AG09309 (cell line): Measurements from ENCODE around the gene WBP1L.

Source experiments
- DNase-seq: peaks from one replicate; pipeline ENCODE4 v3.0.0-alpha.2; 2010; ENCODE audit warnings: low read depth
- H3K4me3 ChIP-seq: 2 replicates; pipeline ENCODE4 v1.5.1; 2011; ENCODE audit warnings: mild to moderate bottlenecking, low read depth, low read length, moderate library complexity; ENCODE audit not compliant: control insufficient read depth
- CTCF ChIP-seq: IDR thresholded peaks from 2 replicates; pipeline ENCODE4 v1.5.1; 2011; ENCODE audit warnings: mild to moderate bottlenecking, low read depth, low read length, inconsistent platforms; ENCODE audit not compliant: insufficient read depth, control insufficient read depth; ENCODE audit errors: missing control alignments

The WBP1L gene

DNA sequence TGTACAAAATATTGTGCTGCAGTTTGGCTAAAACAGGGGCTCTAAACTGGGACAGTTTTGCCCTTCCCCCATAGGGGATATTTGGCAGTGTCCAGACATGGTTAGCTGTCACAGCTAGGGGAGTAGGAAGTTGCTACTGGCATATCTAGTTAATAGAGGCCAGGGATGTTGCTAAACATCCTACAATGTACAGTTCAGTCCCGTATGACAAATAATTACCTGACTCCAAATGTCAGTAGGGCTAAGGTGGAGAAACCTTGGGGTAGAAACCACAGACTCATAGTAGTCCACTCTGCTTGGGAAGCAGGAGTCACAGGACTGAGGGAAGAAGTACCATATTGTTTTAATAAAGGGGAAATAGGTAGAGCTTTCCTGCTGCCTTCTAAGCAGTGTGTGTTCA lies 39.8 kb downstream of the WBP1L start:
- H3K4me3 ChIP-seq: no peak overlapping the region
- TF ChIP-seq CTCF: no peak
- no peak for DNase-seq

GRCh38 chr10:102785818-102786217 lies 42.1 kb downstream of the WBP1L start:
- DNase-seq: no peak
- H3K4me3 ChIP-seq: no peak overlapping the region
- no peak for TF ChIP-seq CTCF

DNA sequence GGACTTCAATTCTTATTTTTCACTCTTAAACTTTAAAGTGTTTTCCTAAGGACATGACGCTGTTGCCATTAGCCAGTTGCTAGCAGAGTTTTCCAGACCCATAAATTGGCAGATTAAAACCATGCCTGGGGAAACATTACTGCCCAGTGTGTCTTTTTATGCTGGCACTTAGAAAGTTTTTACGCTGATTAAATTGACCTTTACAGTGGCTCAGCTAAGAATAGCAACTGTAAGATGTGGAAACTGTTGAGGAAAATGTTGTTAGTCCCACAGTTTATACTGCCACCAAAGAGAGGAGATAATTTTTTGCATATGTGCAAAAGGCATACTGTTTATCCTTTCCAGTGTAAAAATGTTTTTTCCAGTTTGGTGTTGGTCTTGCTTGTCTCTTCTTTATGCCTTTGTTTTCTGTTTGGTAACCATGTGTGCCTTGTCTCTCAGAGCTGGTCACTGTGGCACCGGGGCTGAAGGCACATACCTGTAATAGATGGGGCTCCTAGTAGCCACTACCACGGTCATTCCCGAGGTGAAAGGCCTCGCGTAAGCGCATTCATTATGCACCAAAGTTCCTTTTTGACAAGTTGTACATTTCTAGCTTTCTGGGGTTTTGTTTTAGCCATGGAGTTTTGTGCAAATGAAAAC lies 48.1 kb downstream of the WBP1L start:
- no peak for TF ChIP-seq CTCF
- no peak for DNase-seq
- H3K4me3 ChIP-seq: no peak overlapping the region

DNA sequence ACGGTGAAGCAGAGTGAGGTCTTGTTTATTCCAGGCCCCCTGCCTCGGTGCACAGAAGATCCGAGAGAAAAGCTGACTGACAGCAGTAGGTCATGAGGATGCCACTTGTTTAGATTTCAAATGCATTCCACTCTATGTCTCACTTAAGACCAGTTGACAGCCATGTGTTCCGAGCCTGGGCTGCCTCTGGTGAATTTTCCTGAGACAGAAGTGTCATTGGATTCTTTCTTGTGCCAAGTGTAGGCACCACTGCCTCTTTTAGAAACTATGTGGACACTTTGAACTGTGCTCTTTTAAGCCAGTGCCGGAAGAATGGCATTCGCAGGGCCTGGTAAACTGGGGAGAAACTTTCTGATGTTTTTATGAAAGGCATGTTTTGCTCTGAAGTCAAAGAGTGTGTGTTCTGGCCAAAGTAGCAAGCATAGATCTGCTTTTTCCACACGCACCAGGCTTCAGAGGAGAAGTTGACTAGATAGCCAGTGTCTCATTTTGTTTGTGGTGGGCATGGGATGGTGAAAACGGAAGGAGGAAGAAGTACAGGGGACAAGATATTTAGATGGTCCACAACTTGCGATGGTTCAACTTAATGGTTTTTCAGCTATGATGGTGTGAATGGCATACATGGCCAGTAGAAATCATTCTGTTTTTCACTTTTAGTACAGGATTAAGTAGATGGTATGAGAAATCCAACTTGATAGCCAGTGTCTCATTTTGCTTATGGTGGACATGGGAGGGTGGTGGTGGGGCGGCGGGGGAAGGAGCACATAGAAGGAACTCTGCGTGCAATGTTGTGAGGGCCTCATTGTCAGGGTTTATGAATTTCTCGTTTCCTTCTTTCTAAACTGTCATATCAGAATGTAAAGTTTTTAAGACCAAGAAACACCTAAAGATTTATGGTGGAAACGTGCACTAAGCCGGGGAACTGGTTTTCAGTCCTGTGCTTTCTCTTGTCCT lies 52.0 kb downstream of the WBP1L start:
- DNase-seq: no peak
- H3K4me3 ChIP-seq: no peak overlapping the region
- no peak for TF ChIP-seq CTCF

DNA sequence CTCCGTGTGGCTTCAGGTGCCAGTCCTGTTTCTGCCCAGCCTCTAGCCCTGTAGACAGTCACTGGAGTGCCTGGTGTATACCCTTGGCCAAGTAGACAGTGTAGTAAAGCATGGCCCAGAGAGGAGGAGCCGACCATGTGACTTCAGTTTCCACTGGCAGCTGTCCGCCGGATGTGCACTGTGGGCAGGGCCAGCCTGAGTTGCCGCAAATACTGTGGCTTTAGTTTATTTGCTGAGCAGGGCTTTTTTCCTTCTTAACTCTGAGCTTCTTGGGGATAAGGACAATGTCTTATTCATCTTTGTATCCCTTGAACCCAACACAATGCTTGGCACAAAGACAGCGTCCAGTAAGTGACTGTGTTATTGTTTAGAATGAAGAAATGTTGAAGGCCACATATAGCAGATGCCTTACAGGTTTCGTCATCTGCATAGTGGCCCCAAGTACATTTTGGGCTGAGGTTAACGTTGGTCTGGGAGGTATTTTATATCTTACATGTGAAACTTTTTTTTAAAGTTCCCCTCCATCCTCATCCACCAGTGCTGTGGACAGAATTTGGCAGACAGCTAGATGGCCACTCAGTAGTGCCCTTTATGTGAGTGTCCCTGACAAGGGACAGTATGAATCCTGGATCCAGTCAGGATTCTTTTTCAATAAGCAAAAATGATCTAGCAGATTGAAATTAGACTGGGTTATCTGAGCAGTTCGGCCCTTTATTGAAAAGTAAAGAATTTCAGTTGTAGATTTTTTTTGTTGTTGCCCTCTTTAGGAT lies 52.8 kb downstream of the WBP1L start:
- TF ChIP-seq CTCF: no peak
- no peak overlapping the region for H3K4me3 ChIP-seq
- DNase-seq: no peak

- TF ChIP-seq CTCF: no peak
- no peak overlapping the region for H3K4me3 ChIP-seq
- no peak for DNase-seq
These were observed 56.1 kb downstream of the WBP1L start for GRCh38 chr10:102799691-102800471.
